Measurements from ENCODE around the gene XRN1. TPM values are rescaled to one million over a fixed set of nuclear protein-coding genes. Genes with fewer than 3 reads are reported as not detected.

XRN1 gene
- total RNA-seq, 6 experiments from 2014 or later = 26.1 to 36.1 (median 31.3) TPM

DNA sequence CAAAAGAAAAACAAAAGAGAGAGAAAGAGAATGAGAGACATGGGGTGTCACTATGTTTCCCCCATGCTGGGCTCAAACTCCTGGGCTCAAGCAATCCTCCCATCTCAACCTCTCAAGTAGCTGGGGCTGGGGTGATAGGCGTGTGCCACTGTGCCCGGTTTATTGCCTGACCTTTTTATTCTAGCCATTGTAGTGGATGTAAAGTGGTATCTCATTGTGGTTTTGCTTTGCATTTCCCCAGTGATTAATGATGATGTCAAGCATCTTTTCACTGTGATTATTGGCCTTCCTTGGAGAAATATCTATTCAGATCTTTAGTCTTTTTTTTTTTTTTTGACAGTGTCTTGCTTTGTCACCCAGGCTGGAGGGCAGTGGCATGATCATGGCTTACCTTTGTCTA lies 184.7 kb downstream of the XRN1 start:
- H3K4me3 Mint-ChIP-seq = no peak overlapping the region
- H3K4me1 Mint-ChIP-seq (ENCODE audit: low read depth) = peaks cover 8% of the 10 kb centered on the region
- no peak overlapping the region for H3K27ac Mint-ChIP-seq
- TF ChIP-seq, protein P1, sequence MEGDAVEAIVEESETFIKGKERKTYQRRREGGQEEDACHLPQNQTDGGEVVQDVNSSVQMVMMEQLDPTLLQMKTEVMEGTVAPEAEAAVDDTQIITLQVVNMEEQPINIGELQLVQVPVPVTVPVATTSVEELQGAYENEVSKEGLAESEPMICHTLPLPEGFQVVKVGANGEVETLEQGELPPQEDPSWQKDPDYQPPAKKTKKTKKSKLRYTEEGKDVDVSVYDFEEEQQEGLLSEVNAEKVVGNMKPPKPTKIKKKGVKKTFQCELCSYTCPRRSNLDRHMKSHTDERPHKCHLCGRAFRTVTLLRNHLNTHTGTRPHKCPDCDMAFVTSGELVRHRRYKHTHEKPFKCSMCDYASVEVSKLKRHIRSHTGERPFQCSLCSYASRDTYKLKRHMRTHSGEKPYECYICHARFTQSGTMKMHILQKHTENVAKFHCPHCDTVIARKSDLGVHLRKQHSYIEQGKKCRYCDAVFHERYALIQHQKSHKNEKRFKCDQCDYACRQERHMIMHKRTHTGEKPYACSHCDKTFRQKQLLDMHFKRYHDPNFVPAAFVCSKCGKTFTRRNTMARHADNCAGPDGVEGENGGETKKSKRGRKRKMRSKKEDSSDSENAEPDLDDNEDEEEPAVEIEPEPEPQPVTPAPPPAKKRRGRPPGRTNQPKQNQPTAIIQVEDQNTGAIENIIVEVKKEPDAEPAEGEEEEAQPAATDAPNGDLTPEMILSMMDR (IDR thresholded peaks at IDR 0.05) = no peak
- H3K9me3 Mint-ChIP-seq = no peaks in the 10 kb centered on the region
- no peak for DNase-seq
- H3K27me3 Mint-ChIP-seq (ENCODE audit: insufficient read depth) = no peaks in the 10 kb centered on the region; the same call in 1 of the 2 replicates
- H3K36me3 Mint-ChIP-seq (ENCODE audit: low read depth) = no peaks in the 10 kb centered on the region

DNA sequence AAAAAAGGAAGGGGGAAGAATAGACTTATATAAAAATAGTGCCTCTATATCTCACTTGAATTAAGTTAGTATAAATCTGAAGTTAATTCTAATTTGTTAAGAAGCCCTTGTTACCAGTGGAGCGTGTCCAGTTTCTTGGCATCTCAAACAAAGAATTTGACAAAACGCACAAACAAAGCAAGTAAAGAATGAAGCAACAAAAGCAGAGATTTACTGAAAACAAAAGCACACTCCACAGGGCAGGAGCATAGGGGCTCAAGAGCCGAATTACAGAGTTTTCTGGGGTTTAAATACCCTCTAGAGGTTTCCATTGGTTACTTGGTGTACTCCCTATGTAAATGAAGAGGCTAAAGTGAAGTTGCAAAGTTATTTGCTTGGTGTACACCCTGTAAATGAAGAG lies 188.5 kb downstream of the XRN1 start:
- H3K4me3 Mint-ChIP-seq = no peak overlapping the region
- peaks cover 8% of the 10 kb centered on the region for H3K4me1 Mint-ChIP-seq (ENCODE audit: low read depth)
- TF ChIP-seq, protein P1 (IDR thresholded peaks at IDR 0.05) = no peak
- peaks cover 2% of the 10 kb centered on the region for H3K27me3 Mint-ChIP-seq (ENCODE audit: insufficient read depth)
- peaks cover 5% of the 10 kb centered on the region; the same call in 1 of the 2 replicates for H3K36me3 Mint-ChIP-seq (ENCODE audit: low read depth)
- DNase-seq = no peak
- H3K27ac Mint-ChIP-seq = no peak overlapping the region
- peaks cover 17% of the 10 kb centered on the region for H3K9me3 Mint-ChIP-seq

DNA sequence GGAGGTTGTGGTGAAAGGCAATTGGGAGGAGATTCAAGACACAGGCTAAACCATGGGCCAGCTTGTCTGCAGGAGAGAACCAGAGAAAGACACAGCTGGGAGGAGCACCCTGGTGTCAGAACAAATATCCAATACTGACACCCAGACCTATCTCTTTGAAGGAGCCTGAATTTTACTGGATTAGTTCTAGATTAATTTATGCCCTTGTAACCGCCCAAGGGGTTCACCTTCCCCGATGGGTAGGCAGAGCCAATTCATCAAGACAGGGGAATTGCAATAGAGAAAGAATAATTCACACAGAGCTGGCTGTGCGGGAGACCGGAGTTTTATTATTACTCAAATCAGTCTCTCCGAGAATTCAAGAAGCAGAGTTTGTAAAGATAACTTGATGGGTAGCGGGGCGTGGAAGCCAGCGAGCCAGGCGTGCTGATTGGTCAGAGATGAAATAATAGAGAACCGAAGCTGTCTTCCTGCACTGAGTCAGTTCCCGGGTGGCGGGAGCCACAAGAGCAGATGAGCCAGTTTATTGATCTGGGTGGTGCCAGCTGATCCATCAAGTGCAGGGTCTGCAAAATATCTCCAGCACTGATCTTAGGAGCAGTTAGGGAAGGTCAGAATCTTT lies 191.0 kb downstream of the XRN1 start:
- peaks cover 5% of the 10 kb centered on the region; the same call in 1 of the 2 replicates for H3K36me3 Mint-ChIP-seq (ENCODE audit: low read depth)
- peaks cover 7% of the 10 kb centered on the region for H3K27me3 Mint-ChIP-seq (ENCODE audit: insufficient read depth)
- H3K9me3 Mint-ChIP-seq = peaks cover 17% of the 10 kb centered on the region
- no peaks in the 10 kb centered on the region for H3K4me1 Mint-ChIP-seq (ENCODE audit: low read depth)
- H3K4me3 Mint-ChIP-seq = no peak overlapping the region; the same call in 1 of the 2 replicates
- DNase-seq = no peak
- TF ChIP-seq, protein P1 (IDR thresholded peaks at IDR 0.05) = no peak
- H3K27ac Mint-ChIP-seq = no peak overlapping the region

Other genes starting within 250 kb of the XRN1 start
- 10 to 100 TPM; 12.4 to 16.8 (median 14.1) TPM for gene GK5, start 222.5 kb downstream of the XRN1 start, total RNA-seq (2021; fragmentation: NEBNext Ultra II Directional; extraction: Animal tissue kit (Norgen Biotek cat#: 25700))
- gene ATR, start 130.7 kb upstream of the XRN1 start, total RNA-seq (2021; fragmentation: NEBNext Ultra II Directional; extraction: Animal tissue kit (Norgen Biotek cat#: 25700)) = 10 to 100 TPM; 23.3 to 25.6 (median 24.3) TPM
- gene PLS1, start 148.4 kb upstream of the XRN1 start, total RNA-seq (2021; fragmentation: NEBNext Ultra II Directional; extraction: Animal tissue kit (Norgen Biotek cat#: 25700)) = 1 to 10 TPM in 4 of 6 experiments, under 1 TPM in 2; 0.64 to 1.4 (median 1.2) TPM